NCI-H2029 (cell line): ENCODE measurements around the gene FGD6.
A peak's percentile ranks its signal among the peaks of the same experiment; 100 is the strongest.
"Not testable (repeated sequence)": the region's sequence is repeated elsewhere in the genome, so short reads cannot be mapped to it uniquely, and the experiment has no call there.

Source experiments
- DNase-seq: peaks from one replicate; lab custom pipeline; 2025; lab: John Stamatoyannopoulos, UW

Gene FGD6

GRCh38 chr12:95217377-95218149 is at the start of gene FGD6, which contains the start of gene VEZT:
FGD6 (minus strand) TSS chr12:95217467; CDS start chr12:95217240, 227 bp downstream.
VEZT (plus strand) TSS chr12:95217807; CDS start chr12:95217851, 44 bp downstream.
- DNase-seq: peak; percentile 99

DNA sequence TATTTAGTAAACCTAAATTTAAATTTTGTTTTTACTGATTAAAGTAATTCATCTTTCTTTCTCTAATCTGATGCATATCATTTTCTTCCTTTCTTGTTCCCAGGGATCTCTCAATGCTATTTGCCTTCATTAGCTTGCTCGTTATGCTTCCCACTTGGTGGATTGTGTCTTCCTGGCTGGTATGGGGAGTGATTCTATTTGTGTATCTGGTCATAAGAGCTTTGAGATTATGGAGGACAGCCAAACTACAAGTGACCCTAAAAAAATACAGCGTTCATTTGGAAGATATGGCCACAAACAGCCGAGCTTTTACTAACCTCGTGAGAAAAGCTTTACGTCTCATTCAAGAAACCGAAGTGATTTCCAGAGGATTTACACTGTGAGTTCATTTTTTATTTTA is 49.0 kb upstream of the FGD6 start:
- peak; percentile 5 for DNase-seq

DNA sequence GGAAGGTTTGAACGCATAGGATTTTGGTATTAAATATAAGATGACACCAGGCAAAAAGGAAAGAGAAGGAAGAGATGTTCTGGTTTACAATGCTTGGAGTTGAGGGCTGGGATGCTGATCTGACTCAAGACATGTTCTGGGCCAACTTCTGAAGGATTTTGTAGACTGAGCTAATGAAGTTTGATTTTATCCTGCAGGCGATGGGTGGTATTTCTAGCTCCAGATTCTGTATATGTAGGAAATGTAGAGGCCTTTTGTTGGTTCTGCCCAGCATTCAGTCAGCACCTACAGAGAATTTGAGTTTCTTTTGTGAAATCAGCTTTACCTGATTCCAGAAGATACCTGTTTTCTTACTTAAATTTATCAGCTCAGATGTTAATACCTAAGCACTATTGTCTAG is 48.5 kb upstream of the FGD6 start:
- DNase-seq: no peak

DNA sequence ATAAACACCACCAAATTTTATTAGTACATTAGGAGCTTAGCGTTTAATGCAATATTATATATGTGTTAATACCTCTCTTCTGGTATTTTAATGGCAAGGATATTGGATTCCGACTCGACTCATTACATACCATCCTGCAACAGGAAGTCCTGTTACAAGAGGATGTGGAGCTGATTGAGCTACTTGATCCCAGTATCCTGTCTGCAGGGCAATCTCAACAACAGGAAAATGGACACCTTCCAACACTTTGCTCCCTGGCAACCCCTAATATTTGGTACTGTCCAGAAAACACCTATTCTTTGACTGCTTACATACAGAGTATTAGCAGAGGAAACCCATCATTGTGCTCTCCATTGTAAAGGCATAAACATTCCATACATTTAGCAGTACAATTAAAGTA is 45.5 kb upstream of the FGD6 start:
- peak; percentile 87 for DNase-seq

DNA sequence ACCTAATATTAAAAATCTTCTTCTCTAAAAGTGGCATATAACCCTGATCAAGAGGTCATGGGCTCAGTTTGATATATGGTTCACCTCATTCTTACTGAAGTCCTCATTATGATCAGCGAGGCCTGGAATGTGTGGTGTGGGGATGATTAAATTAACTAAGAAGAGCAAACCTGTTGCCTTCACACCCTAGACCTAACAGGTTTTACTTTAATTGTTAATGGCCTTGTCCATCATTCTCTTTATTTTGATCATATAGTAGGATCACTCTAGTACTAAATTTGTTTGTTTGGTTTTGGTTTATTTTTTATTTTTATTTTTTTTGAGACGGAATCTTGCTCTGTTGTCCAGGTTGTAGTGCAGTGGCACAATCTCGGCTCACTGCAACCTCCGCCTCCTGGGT is 43.8 kb upstream of the FGD6 start:
- DNase-seq: no peak

GRCh38 chr12:95259368-95259767 is 42.1 kb upstream of the FGD6 start:
- DNase-seq: peak; percentile 52

DNA sequence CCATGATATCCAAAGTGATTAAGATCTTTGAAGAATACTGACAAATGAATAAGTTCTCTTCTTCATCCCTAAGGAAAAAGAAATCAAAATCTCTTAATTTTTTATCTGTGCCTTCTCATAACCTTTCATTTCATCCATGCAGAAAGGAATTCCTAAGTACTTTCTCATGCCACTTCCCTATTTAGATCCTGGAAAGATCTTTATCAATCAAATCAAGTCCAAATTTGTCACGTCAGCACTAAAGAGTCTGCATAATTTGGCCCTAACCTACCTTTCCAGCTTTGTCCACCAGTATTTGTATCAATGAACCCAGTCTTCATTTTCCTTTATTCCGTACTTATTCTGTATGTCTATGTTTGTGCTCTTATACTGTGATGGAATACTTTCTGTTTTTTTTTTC is 41.5 kb upstream of the FGD6 start:
- DNase-seq: no peak

GRCh38 chr12:95258151-95258550 is 40.9 kb upstream of the FGD6 start:
- DNase-seq: no peak

GRCh38 chr12:95257541-95257940 is 40.3 kb upstream of the FGD6 start:
- DNase-seq: no peak

- no peak for DNase-seq
Measured at GRCh38 chr12:95253386-95253785, 36.1 kb upstream of the FGD6 start.

DNA sequence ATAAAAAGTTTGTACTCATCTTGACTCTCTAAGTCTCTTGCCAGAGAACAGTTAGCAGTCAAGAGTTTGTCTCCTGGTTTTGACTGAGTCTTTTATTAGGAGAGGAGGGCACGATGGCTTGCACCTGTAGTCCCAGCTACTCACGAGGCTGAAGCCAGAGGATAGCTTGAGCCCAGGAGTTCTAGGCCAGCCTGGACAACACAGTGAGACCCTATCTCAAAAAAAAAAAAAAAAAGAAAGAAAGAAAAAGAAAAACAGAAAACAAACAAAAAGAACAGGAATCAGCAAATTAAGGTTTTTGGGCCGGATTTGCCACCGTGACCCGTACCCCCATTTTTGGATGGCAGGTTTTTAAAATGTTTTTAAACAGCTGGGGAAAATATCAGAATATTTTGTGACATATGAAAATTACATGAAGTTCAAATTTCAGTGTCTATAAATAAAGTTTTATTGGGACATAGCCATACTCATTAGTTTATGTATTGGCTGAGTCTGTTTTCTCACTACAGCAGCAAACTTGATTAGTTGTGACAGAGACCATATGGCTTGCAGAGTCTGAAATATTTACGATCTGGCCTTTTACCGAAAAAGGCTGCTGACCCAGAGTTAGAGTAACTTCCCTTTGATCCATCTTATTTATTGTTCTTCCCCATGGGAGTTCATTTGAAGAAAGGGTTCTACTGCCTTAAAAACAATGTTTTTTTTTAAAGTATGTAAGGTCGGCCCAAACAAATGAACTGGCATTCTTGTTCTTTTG is 31.5 kb upstream of the FGD6 start:
- no peak for DNase-seq

- no peak for DNase-seq
Measured at GRCh38 chr12:95248095-95248494, 30.8 kb upstream of the FGD6 start.

GRCh38 chr12:95244350-95244749 is 27.1 kb upstream of the FGD6 start:
- no peak for DNase-seq

GRCh38 chr12:95243497-95244183 is 26.4 kb upstream of the FGD6 start:
- no peak for DNase-seq

GRCh38 chr12:95241761-95242506 is 24.7 kb upstream of the FGD6 start:
- no peak for DNase-seq

GRCh38 chr12:95241138-95241537 is 23.9 kb upstream of the FGD6 start:
- DNase-seq: not testable (repeated sequence)

DNA sequence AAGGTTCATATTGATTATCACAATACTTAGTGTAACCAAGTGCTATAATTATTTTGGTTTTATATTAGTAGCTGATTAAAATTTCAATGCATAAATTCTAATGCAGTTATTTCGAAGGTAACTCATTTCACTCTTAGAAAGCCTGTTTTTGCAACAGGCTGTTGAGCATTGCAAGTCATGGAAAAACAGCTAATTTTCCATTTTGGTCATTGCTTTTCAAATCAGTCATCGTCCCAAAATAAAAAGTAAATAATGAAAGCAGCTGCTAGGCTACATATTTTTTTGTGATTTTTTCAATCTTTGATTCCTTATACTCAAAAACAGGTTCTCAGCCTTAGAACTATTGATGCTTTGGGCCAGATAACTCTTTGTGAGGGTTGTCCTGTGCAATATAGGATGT is 23.3 kb upstream of the FGD6 start:
- DNase-seq: no peak

GRCh38 chr12:95239835-95240234 is 22.6 kb upstream of the FGD6 start:
- DNase-seq: not testable (repeated sequence)

DNA sequence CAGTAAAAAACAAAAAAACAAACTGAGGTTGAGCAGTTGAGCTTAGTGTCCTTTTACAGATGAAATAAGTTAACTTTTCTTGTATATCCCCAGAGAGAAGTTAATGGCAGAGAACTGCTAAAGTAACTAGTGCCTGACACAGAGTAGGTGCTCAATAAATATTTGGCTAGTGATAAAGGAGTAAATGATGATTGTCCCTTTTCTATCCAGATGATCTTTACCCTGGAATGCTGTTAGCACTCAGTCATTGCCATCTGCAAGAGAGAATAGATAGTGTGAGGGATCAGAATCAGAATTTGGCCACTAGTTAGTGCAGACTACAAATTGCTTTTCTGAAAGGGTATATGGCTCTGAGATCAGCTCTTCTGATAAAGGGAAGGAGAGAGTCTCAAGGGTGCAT is 21.9 kb upstream of the FGD6 start:
- DNase-seq: no peak

DNA sequence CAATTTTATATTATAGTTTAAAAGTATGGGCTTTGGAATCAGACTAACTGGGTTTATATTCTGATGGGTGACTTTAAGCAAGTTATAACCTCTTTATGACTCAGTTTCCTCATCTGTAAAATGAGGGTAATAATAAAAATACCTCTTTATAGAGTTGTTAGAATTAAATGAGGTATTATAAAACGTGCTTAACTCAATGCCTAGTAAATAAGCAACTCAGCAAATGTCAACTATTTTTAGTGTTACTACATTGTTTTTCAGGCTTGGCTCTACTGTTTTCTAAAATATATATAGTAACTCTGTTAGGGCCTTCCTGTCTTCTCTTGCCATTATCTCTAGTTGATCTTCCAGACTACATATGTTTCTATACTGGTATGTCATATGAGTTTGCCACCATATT is 20.9 kb upstream of the FGD6 start:
- DNase-seq: no peak

- DNase-seq: no peak
Measured at GRCh38 chr12:95237315-95237714, 20.0 kb upstream of the FGD6 start.

DNA sequence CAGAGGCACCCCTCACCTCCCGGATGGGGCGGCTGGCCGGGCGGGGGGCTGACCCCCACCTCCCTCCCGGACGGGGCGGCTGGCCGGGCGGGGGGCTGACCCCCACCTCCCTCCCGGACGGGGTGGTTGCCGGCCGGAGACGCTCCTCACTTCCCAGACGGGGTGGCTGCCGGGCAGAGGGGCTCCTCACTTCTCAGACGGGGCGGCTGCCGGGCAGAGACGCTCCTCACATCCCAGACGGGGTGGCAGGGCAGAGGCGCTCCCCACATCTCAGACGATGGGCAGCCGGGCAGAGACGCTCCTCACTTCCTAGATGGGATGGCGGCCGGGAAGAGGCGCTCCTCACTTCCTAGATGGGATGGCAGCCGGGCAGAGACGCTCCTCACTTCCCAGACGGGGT is 18.4 kb upstream of the FGD6 start:
- not testable (repeated sequence) for DNase-seq
